NCI-H510A treated with DMSO at 0.1 percent for 48 hours (cell line): ENCODE results near the gene LACTBL1.
"Not testable (repeated sequence)": the region's sequence is repeated elsewhere in the genome, so short reads cannot be mapped to it uniquely, and the experiment has no call there.

Experiments
- DNase-seq: peaks from one replicate; lab custom pipeline; 2025; lab: John Stamatoyannopoulos, UW

LACTBL1 gene

GRCh38 chr1:22976461-22977243 lies 4.0 kb upstream of the LACTBL1 start:
- DNase-seq: peak; percentile 74

- no peak for DNase-seq
Observed at GRCh38 chr1:22976127-22976460, 3.4 kb upstream of the LACTBL1 start.

GRCh38 chr1:22975694-22976093 lies 3.0 kb upstream of the LACTBL1 start:
- DNase-seq: no peak

GRCh38 chr1:22971611-22972405 lies 858 bp downstream of the LACTBL1 start:
- no peak for DNase-seq

GRCh38 chr1:22971161-22971560 lies 1.5 kb downstream of the LACTBL1 start:
- DNase-seq: no peak

- no peak for DNase-seq
Observed at GRCh38 chr1:22970096-22970495, 2.6 kb downstream of the LACTBL1 start.

- peak; percentile 82 for DNase-seq
Observed at GRCh38 chr1:22969304-22969709, 3.4 kb downstream of the LACTBL1 start.

GRCh38 chr1:22967833-22968232 lies 4.8 kb downstream of the LACTBL1 start:
- DNase-seq: no peak

GRCh38 chr1:22966309-22966708 lies 6.4 kb downstream of the LACTBL1 start:
- DNase-seq: no peak

GRCh38 chr1:22963044-22963677 lies 9.5 kb downstream of the LACTBL1 start:
- DNase-seq: no peak

- DNase-seq: no peak
Observed at GRCh38 chr1:22962558-22962957, 10.1 kb downstream of the LACTBL1 start.

GRCh38 chr1:22959545-22960360 lies 12.9 kb downstream of the LACTBL1 start:
- DNase-seq: no peak

- DNase-seq: no peak
Observed at GRCh38 chr1:22958556-22958955, 14.1 kb downstream of the LACTBL1 start.

GRCh38 chr1:22957066-22957465 lies 15.6 kb downstream of the LACTBL1 start:
- no peak for DNase-seq

GRCh38 chr1:22955146-22955545 lies 17.5 kb downstream of the LACTBL1 start:
- no peak for DNase-seq

GRCh38 chr1:22953740-22954141 lies 18.9 kb downstream of the LACTBL1 start:
- no peak for DNase-seq

GRCh38 chr1:22953057-22953739 lies 19.5 kb downstream of the LACTBL1 start:
- DNase-seq: no peak

- no peak for DNase-seq
Observed at GRCh38 chr1:22952694-22953056, 20.0 kb downstream of the LACTBL1 start.

GRCh38 chr1:22951796-22952195 lies 20.9 kb downstream of the LACTBL1 start:
- no peak for DNase-seq

- DNase-seq: no peak
Observed at GRCh38 chr1:22949822-22950331, 22.8 kb downstream of the LACTBL1 start.

- DNase-seq: not testable (repeated sequence)
Observed at GRCh38 chr1:22945171-22945570, 27.5 kb downstream of the LACTBL1 start.
